ENCODE results near the gene LAMC2. TPM values are rescaled to one million over a fixed set of nuclear protein-coding genes. Genes with fewer than 3 reads are reported as not detected.
"Not testable (repeated sequence)": the region's sequence is repeated elsewhere in the genome, so short reads cannot be mapped to it uniquely, and the experiment has no call there.

The LAMC2 gene
- 55.4 and 58.8 TPM in 2 replicates for total RNA-seq (2014; rRNA removed; shearing (Covaris generic))
- polyA plus RNA-seq (2015; cell fraction: cytosol; rRNA removed): 45.1 and 51.7 TPM in 2 replicates
- polyA plus RNA-seq (2015; cell fraction: nucleus; rRNA removed): 176 and 187 TPM in 2 replicates

GRCh38 chr1:183185941-183186490 is at the start of gene LAMC2:
Gene LAMC2, plus strand, starts transcription at chr1:183186264. Its CDS starts 89 bp downstream, at chr1:183186353.
- peak; percentile 91 for DNase-seq (ENCODE audit: low read depth)

DNA sequence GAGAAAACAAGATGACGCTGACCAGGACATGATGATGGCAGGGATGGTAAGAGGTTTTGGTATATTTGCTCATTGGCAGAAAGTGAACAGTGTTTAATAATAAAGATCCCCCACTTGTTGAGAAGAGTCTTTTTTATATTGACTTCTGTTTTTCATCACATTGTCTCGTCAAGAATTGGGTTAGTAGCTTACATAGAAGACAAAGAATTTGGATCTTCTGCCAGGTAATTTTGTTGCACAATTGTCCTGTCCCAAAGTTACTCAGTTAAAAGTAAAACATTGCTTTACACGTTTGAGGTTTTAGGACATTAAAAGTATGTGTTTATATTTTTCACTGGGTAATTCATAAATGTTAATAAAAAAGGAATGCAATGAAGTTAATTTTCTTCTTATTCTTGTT is 48.3 kb upstream of the LAMC2 start:
- no peak for DNase-seq (ENCODE audit: low read depth)

- no peak for DNase-seq (ENCODE audit: low read depth)
These were observed 47.8 kb upstream of the LAMC2 start for GRCh38 chr1:183138301-183138700.

DNA sequence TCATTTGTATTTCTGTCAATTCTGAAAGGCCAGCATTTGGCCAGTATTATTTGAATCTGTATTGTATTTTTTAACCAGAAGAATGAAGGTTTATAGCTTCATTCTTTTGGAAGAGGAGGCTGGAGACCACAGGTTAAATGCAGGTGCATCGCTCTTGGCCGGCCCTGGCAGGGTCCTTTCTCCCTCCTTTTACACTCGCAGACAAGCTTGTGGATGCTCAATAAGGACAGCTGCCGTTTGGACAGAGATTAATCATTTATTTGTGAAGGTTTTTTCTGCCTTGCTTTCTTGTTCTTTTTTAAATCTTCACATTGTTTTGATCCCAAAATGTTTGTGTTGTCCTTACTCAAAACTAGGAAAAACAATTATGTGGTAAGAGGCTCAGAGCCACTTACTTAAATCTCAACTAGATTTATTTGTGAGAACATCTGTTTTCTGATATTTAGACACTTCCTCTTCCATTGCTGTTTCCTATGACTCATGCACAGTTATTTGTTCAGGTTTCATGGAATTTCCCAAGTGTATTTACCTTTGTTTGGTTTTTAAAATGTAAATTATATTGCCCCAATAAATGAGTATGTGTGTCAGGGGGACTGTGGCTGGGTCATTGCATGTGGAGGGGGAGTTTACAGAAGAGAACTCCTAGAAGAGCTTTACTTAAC is 46.7 kb upstream of the LAMC2 start:
- peak; percentile 71 for DNase-seq (ENCODE audit: low read depth)

GRCh38 chr1:183140633-183141032 is 45.4 kb upstream of the LAMC2 start:
- no peak for DNase-seq (ENCODE audit: low read depth)

- DNase-seq (ENCODE audit: low read depth): no peak
These were observed 43.9 kb upstream of the LAMC2 start for GRCh38 chr1:183142171-183142570.

DNA sequence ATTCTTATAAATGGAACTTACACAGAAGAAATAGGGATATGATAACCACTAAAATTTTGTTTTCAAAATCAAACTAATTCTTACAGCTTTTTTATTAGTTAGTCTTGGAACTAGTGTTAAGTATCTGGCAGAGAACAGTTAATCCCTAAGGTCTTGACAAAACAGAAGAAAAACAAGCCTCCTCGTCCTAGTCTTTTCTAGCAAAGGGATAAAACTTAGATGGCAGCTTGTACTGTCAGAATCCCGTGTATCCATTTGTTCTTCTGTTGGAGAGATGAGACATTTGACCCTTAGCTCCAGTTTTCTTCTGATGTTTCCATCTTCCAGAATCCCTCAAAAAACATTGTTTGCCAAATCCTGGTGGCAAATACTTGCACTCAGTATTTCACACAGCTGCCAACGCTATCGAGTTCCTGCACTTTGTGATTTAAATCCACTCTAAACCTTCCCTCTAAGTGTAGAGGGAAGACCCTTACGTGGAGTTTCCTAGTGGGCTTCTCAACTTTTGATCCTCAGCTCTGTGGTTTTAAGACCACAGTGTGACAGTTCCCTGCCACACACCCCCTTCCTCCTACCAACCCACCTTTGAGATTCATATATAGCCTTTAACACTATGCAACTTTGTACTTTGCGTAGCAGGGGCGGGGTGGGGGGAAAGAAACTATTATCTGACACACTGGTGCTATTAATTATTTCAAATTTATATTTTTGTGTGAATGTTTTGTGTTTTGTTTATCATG is 42.3 kb upstream of the LAMC2 start:
- no peak for DNase-seq (ENCODE audit: low read depth)

- peak; percentile 17 for DNase-seq (ENCODE audit: low read depth)
These were observed 41.3 kb upstream of the LAMC2 start for GRCh38 chr1:183144752-183145151.

- no peak for DNase-seq (ENCODE audit: low read depth)
These were observed 38.3 kb upstream of the LAMC2 start for GRCh38 chr1:183147735-183148134.

- DNase-seq (ENCODE audit: low read depth): no peak
These were observed 37.5 kb upstream of the LAMC2 start for GRCh38 chr1:183148599-183148998.

- no peak for DNase-seq (ENCODE audit: low read depth)
These were observed 36.8 kb upstream of the LAMC2 start for GRCh38 chr1:183149273-183149672.

DNA sequence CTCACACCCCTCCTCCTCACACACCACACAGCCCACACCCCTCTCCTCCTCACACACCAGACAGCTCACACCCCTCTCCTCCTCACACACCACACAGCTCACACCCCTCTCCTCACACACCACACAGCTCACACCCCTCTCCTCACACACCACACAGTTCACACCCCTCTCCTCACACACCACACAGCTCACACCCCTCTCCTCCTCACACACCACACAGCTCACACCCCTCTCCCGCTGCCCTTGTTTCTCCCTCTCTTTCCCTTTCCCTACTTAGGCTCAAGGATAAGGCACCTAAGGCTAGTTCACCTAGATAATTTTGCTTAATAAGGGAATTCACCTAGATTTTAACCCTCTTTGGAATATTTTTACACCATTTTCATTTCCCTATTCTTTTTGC is 36.0 kb upstream of the LAMC2 start:
- DNase-seq (ENCODE audit: low read depth): not testable (repeated sequence)

DNA sequence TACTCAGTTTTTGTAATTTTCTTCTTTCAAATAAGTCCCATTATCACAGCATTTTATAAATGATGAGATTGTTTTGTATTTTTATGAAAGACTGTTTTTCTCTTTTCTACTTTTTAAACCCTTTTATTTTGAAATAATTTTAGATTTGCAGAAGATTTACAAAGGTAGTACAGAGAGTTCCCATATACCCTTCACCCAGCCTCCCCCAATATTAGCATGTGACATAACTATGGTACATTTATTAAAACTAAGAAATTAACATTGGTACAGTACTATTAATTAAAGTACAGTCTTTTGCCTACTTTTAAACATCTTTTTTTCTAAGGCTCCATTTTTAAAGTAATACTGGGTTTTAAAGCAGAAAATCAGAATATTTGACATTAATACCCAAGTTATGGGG is 35.6 kb upstream of the LAMC2 start:
- DNase-seq (ENCODE audit: low read depth): no peak

- no peak for DNase-seq (ENCODE audit: low read depth)
These were observed 33.9 kb upstream of the LAMC2 start for GRCh38 chr1:183152180-183152579.

DNA sequence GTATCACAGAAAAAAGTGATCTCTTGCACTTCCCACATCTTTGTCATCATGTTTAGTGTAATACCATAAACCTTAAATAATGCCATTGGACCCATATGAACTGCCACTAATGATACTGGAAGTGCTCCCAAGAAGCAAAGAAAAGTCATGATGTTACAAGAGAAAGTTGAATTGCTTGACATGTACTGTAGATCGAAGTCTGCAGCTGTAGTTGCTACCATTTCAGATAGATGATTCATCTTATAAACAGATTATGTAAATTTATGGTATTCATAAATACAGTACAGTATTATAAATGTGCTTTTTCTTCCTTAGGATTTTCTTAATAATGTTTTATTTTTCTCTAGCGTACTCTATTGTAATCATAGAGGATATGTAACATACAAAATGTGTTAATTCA is 30.1 kb upstream of the LAMC2 start:
- no peak for DNase-seq (ENCODE audit: low read depth)

DNA sequence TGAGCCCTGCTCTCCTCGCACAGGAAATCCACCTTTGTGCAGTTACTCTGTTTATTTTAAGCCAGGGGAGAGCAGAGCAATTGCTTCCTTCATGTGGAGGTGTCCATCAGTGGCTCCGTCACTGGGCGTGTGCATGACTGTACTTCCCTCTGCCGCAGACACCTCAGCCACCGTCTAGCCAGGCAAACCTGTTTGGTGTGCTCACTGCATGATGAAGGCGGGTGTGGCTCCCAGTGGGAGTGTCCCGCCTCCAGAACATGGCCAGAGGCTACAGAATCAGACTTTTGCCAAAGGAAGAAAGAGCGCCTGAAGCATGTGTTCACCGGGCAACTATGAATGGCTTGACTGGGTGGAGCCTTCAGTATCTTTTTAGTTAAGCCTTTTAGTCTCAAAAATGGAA is 26.1 kb upstream of the LAMC2 start:
- peak; percentile 82 for DNase-seq (ENCODE audit: low read depth)

- peak; percentile 32 for DNase-seq (ENCODE audit: low read depth)
These were observed 24.7 kb upstream of the LAMC2 start for GRCh38 chr1:183161391-183161790.

DNA sequence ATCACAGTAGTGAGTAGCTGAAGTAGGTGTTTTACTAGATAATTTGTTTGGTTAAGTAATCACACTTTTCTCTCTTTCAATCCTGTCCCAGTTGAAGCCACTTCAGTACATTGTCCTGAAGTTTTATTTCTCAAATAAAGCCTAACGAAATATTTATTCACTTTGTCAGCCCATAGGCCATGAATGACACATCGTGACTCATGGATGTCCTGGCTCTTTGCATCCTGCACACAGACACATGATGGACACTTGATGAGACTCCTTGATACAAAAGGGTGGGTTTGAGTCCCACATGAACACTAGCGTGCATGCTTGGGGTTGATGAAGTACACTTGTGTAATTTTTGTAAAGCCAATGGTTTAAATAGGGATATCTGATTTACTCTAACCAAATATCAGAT is 22.7 kb upstream of the LAMC2 start:
- DNase-seq (ENCODE audit: low read depth): peak; percentile 97

GRCh38 chr1:183164340-183164739 is 21.7 kb upstream of the LAMC2 start:
- peak; percentile 97 for DNase-seq (ENCODE audit: low read depth)

- no peak for DNase-seq (ENCODE audit: low read depth)
These were observed 21.1 kb upstream of the LAMC2 start for GRCh38 chr1:183164963-183165362.

DNA sequence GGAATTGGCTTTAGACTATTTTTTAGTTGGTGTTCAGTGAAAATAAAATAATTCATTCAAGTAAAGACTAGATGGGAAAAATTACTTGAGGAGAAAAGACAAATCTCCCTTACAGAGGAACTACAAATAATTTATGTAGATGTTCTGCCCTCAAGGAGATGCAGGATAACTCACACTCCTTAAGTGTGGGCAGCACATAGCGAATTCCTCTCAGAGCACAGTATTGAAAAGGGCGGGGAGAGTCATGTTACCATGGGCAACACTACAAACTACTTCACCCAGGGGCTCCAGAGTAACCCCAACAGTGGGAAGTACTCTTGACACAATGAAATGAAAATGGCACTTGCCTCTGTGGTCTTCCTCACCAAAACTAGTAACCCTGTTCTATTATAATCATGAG is 20.6 kb upstream of the LAMC2 start:
- no peak for DNase-seq (ENCODE audit: low read depth)

DNA sequence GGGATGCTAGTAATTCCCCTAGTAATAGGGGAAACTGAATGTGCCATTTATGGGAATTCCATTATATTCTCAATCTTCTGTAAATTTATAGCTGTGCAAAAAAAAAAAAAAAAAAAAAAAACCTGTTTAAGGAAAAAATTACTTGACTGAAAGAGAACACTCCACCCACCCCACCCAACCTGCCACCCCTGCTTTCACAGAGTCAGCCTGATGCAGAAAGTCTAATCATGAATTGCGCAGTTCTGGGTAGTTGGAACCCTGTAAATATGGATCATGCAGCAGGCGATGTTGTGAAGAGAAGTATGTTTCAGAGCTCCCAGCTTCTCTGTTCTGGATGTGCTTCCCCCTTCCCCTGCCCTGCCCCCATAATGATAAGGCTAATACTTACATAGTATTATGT is 19.6 kb upstream of the LAMC2 start:
- no peak for DNase-seq (ENCODE audit: low read depth)

- no peak for DNase-seq (ENCODE audit: low read depth)
These were observed 18.4 kb upstream of the LAMC2 start for GRCh38 chr1:183167676-183168075.
